Lower leg skin (tissue), 3 donors: ENCODE results near the gene SECISBP2.

Experiments
- POLR2A ChIP-seq, 2 donors: fragments of 450-650 bp; IDR thresholded peaks; one replicate each; pipeline ENCODE4 v1.6.1; 2016 to 2017; ENCODE audit warnings: antibody characterized with exemption in 2 of 2, mild to moderate bottlenecking in 1 of 2, moderate library complexity in 1 of 2
- TF ChIP-seq, protein P1 (sequence below), 3 donors: fragments of 450-650 bp; IDR thresholded peaks; one replicate each; pipeline ENCODE4 v1.5.1; 2016; ENCODE audit warnings: antibody characterized with exemption in 3 of 3, mild to moderate bottlenecking in 3 of 3, moderate library complexity in 2 of 3

DNA sequence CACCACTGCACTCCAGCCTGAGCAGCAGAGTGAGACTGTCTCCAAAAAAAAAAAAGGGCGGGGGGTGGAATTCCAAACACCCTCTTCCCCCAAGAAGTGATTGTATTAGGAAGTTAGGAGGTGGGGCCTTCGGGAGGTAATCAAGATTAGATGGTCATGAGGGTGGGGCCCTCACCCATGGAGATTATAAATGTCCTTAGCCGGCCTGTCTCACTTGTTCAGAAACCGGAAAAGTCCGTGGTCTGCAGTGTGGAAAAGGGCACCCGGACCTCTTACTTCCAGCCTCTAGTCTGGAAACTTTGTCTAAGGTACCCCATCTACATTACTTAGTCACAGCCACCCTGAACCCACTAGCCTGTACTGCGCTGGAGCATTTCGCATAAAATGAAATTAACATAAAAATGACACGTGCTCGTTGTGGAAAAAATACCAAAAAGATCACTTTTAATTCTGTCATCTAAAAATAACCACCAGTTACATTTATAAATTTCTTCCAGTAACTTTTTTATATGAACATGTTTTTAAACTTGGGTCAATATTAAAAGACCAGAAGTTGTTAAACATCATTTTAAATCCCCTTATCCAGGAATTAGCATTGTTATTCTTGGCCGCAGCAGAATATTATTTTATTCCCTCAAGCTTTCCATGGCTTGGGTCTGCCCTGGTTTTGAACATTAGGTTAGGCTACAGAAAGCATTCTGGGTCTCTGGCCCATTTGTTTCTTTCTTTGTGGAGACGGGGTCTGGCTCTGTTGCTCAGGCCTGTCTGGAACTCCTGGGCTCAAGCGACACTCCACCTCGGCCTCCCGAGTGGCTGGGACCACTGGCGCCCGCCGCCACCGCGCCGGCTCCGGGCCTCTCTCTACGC lies 8.5 kb upstream of the SECISBP2 start:
- TF ChIP-seq POLR2A (IDR thresholded peaks at IDR 0.05), result no peak
- TF ChIP-seq, protein P1, sequence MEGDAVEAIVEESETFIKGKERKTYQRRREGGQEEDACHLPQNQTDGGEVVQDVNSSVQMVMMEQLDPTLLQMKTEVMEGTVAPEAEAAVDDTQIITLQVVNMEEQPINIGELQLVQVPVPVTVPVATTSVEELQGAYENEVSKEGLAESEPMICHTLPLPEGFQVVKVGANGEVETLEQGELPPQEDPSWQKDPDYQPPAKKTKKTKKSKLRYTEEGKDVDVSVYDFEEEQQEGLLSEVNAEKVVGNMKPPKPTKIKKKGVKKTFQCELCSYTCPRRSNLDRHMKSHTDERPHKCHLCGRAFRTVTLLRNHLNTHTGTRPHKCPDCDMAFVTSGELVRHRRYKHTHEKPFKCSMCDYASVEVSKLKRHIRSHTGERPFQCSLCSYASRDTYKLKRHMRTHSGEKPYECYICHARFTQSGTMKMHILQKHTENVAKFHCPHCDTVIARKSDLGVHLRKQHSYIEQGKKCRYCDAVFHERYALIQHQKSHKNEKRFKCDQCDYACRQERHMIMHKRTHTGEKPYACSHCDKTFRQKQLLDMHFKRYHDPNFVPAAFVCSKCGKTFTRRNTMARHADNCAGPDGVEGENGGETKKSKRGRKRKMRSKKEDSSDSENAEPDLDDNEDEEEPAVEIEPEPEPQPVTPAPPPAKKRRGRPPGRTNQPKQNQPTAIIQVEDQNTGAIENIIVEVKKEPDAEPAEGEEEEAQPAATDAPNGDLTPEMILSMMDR (IDR thresholded peaks at IDR 0.05), result no peak
